GM21526 (cell line): Measurements from ENCODE around the gene ASGR2.

Experiments used
- ATAC-seq: cut with Tn5 transposase; IDR thresholded peaks from one replicate; pipeline ENCODE4 v1.9.1; 2021; ENCODE audit warnings: moderate library complexity; ENCODE audit not compliant: unreplicated experiment, low FRiP score

The ASGR2 gene

DNA sequence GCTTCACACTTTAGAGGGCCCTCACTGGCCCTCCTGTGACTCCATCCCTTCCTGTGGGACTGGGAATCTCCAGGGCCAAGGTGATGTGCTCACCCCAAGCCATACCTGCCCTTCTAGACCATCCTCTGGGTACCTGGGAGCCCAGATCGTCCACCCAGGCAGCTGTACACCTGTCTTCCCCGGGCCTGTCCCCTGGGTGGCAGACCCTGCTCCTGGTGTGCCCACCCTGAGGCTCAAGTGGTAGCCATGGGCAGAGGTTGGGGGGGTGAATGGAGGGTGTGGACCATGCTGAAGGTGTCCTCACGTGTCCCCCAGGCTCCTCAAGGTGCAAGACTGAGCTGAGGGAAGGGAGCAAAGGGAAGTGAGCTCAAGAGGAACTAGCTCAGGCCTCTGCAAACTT lies 43.9 kb downstream of the ASGR2 start:
- no peak for ATAC-seq

DNA sequence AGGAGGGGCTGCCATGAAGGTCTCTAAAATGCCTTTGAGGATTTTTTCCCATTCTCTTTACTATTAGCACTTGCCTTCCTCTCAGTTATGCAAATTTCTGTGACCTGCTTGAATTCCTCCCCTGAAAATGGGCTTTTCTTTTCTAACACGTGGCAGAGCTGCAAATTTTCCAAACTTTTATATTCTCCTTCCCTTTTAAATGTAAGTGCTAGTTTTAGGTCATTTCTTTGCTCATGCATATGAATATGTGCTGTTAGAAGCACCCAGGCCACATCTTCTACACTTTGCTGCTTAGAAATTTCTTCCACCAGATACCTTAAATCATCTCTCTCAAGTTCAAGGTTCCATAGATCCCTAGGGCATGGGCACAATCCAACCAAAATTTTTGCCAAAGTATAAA lies 46.4 kb downstream of the ASGR2 start:
- no peak for ATAC-seq

DNA sequence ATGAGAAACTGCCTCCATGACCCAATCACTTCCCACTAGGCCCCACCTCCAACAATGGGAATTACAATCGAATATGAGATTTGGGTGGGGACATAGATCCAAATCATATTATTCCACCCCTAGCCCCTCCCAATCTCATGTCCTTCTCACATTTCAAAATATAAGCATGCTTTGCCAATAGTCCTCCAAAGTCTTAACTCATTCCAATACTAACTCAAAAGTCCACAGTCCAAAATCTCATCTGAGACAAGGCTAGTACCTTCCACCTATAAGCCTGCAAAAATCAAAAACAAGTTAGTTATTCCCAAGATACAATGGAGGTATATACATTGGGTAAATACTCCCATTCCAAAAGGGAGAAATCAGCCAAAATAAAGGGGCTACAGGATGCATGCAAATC lies 47.4 kb downstream of the ASGR2 start:
- no peak for ATAC-seq

DNA sequence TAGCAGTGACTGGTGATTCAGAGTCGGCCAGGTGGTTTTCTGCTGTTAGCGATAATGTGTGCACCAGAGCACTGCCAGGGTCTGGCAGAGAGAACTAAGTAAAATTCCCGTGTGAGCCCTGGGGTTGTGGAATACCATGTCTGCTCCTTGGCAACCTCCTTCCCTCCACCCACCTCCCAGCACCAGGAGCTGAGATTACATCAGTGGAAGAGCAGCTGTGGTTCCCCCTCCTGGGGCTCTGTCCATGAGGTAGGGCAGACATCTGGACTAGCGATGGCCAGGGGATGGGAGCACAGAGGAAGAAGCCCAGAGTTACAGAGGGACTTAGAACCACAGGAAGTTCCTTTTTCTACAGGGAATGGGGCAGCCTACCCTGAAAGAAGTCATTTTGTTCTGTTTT lies 50.4 kb downstream of the ASGR2 start:
- no peak for ATAC-seq

DNA sequence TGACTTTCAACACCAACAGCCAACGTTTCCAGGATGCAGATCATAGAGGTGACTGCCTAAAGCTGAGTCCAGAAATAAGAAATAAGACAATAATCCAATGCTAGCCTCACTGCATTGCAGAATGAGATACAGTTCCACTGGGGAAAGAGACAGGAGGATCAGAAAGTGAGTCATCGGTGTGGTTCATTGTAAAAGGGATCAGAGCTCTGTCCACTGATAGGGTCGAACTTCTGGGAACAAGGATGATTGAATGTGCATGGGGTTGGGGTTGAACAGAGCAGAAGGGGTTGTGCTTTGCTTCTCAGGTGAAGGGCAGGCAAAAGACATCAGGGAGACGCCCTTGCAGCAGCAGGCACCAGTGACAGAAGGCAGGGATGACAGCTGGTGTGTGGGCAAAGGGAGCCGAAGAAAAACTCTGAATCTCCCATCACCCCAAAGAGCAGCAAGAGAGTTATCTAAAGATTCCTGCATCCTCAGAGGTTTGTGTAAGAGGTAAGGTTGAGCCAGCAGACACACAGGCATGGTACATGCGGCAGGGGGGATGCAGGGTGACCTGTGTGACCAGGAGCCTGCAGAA lies 51.0 kb downstream of the ASGR2 start:
- ATAC-seq: no peak

DNA sequence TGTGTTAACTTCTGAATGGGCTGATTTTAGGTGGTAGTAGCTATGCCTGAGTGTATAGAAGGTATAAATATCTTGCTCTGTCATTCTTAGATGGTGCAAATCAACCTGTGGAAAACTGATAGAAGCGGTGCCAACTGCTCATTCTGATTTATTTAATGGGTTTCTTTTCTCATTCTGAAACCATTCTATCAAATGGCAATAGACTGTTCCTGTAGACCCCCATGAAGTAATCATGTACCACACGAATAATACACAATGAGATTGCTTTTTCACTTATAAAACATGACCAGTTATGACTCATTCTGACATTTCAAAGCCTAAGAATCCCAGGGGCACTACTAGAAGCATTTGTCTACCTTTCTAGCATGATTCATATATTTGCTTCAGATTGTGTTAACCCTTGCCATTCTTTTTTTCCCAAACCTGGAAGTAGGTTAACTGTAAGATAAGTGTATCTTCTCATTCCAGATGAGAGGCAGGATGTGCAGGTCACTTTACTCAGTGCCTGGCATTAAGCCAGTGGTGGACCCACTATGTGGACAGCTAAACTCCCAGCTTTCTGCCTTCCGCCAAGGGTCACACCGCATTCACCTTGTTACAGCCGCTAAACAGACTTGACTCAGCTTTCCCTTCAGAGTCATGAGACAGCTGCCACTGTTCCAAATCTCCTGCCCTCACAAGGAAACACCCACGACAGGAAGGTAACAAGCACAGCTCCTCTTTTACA lies 54.3 kb downstream of the ASGR2 start:
- ATAC-seq: no peak

DNA sequence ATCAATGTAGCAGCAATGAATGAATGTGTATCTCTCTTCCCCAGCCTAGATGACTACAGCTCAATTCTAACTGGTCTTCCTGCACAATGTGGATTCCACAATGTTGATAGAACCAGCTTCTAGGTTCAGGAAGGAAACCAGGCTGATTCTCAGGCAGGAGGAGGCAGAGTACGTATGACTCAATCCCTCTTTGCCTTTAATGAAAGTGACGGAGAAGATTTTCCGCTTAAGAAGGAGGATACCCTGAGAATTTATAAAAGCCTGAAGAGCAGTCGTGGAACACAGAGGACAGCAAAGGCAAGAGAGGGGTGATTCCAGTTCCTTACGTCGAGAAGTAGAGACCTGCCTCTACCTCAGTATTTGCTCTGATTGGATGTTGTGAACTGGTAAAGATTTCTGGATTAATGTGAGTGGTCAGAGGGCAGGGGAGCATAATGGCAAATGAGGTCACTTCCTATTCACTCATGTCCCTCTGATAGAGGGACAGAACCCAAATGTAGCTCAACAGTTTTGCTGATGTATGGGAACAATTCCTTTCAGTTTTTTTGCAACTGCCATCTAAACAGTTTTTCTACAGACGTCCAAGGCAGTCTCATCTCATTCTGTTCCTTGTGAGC lies 55.7 kb downstream of the ASGR2 start:
- ATAC-seq: no peak

DNA sequence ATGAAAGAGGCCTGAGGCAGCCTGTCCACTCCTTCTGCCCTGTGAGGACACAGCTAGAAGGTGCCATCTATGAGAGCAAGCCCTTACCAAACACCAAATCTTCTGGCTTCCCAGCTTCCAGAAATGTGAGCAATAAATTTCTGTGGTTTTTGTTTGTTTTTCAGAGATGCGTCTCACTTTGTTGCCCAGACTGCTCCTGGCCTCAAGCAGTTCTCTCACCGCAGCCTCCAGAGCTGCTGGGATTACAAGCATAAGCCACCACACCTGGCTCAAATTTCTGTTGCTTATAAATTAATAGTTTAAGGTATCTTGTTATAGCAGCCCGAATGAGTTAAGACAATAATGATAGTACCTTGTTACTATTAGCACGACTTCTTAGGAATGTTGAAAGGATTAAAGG lies 58.2 kb downstream of the ASGR2 start:
- no peak for ATAC-seq
